WTC11 (cell line): ENCODE measurements around the gene NOS3. TPM values are rescaled to one million over a fixed set of nuclear protein-coding genes. Genes with fewer than 3 reads are reported as not detected.

ENCODE experiments used
- ATAC-seq: fragments of 200-7000 bp; cut with Tn5 transposase; 2 replicates; pipeline ENCODE4 v1.10.0; 2021; ENCODE audit warnings: mild to moderate bottlenecking, moderate library complexity
- CTCF ChIA-PET: fragments of 300-600 bp; sonication (Branson Sonifier 250); formaldehyde crosslinking; loops from one replicate; lab custom pipeline; 2021; ENCODE audit warnings: antibody characterized with exemption; lab: Charles Lee
- POLR2A ChIA-PET: fragments of 350-600 bp; sonication (Branson Sonifier 250); formaldehyde crosslinking; loops from one replicate; lab custom pipeline; 2021; ENCODE audit warnings: antibody characterized with exemption; lab: Charles Lee
- DNase-seq: peaks from one replicate; pipeline ENCODE4 v3.0.0; 2021; ENCODE audit warnings: low spot score
- H3K27ac Mint-ChIP-seq: 2 replicates; pipeline ENCODE4 v1.8.0; 2021; ENCODE audit warnings: mixed read lengths
- H3K27me3 Mint-ChIP-seq: 2 replicates; pipeline ENCODE4 v1.8.0; 2021; ENCODE audit warnings: low read depth, mild to moderate bottlenecking, moderate library complexity, mixed read lengths
- H3K36me3 Mint-ChIP-seq: 2 replicates; pipeline ENCODE4 v1.8.0; 2021; ENCODE audit warnings: mixed read lengths
- H3K4me1 Mint-ChIP-seq: 2 replicates; pipeline ENCODE4 v1.8.0; 2022; ENCODE audit warnings: mixed read lengths
- H3K4me3 Mint-ChIP-seq: 2 replicates; pipeline ENCODE4 v1.8.0; 2021; ENCODE audit warnings: mild to moderate bottlenecking, moderate library complexity, mixed read lengths
- H3K9me3 Mint-ChIP-seq: 2 replicates; pipeline ENCODE4 v1.8.0; 2021; ENCODE audit warnings: mixed read lengths
- CTCF ChIP-seq: fragments of 200-600 bp; IDR thresholded peaks from 2 replicates; pipeline ENCODE4 v1.8.0; 2022; ENCODE audit warnings: antibody characterized with exemption
- ELF4 ChIP-seq: sonication (generic); formaldehyde crosslinking; IDR thresholded peaks from 2 replicates; pipeline ENCODE4 v1.8.1; 2022; ENCODE audit warnings: low read depth, mild to moderate bottlenecking, moderate library complexity, missing genetic modification reagents
- ERG ChIP-seq: fragments of 250-450 bp; sonication (Bioruptor Pico); IDR thresholded peaks from 2 replicates; pipeline ENCODE4 v1.8.0; 2021; ENCODE audit warnings: mild to moderate bottlenecking
- ETV6 ChIP-seq: sonication (generic); formaldehyde crosslinking; IDR thresholded peaks from 2 replicates; pipeline ENCODE4 v1.8.1; 2022; ENCODE audit warnings: mild to moderate bottlenecking, missing genetic modification reagents
- FOXJ3 ChIP-seq: sonication (generic); formaldehyde crosslinking; IDR thresholded peaks from 2 replicates; pipeline ENCODE4 v1.9.0; 2021; ENCODE audit warnings: missing genetic modification reagents, mild to moderate bottlenecking, borderline replicate concordance
- GABPB1 ChIP-seq: sonication (generic); formaldehyde crosslinking; IDR thresholded peaks from 2 replicates; pipeline ENCODE4 v1.8.1; 2023; ENCODE audit warnings: mild to moderate bottlenecking, missing genetic modification reagents
- GRHL2 ChIP-seq: fragments of 250-450 bp; sonication (Bioruptor Pico); IDR thresholded peaks from 2 replicates; pipeline ENCODE4 v1.8.0; 2022; ENCODE audit warnings: mild to moderate bottlenecking, moderate library complexity; ENCODE audit not compliant: insufficient replicate concordance, severe bottlenecking
- NFATC4 ChIP-seq: fragments of 250-450 bp; sonication (Bioruptor Pico); IDR thresholded peaks from 2 replicates; pipeline ENCODE4 v1.9.0; 2021; ENCODE audit warnings: mild to moderate bottlenecking
- NR1H2 ChIP-seq: sonication (generic); formaldehyde crosslinking; IDR thresholded peaks from 2 replicates; pipeline ENCODE4 v1.9.0; 2021; ENCODE audit warnings: mild to moderate bottlenecking, moderate library complexity, missing genetic modification reagents
- RELA ChIP-seq: sonication (generic); formaldehyde crosslinking; IDR thresholded peaks from 2 replicates; pipeline ENCODE4 v1.8.1; 2022; ENCODE audit warnings: missing genetic modification reagents, mild to moderate bottlenecking, borderline replicate concordance
- TCF7 ChIP-seq: sonication (generic); formaldehyde crosslinking; IDR thresholded peaks from 2 replicates; pipeline ENCODE4 v1.8.0; 2022; ENCODE audit warnings: mild to moderate bottlenecking, low read depth, missing genetic modification reagents, moderate library complexity
- TP53 ChIP-seq: sonication (generic); formaldehyde crosslinking; IDR thresholded peaks from 2 replicates; pipeline ENCODE4 v1.8.1; 2023; ENCODE audit warnings: mild to moderate bottlenecking, missing genetic modification reagents
- USF1 ChIP-seq: sonication (generic); formaldehyde crosslinking; IDR thresholded peaks from 2 replicates; pipeline ENCODE4 v1.8.0; 2022; ENCODE audit warnings: mild to moderate bottlenecking, missing genetic modification reagents
- ZNF219 ChIP-seq: sonication (generic); formaldehyde crosslinking; IDR thresholded peaks from 2 replicates; pipeline ENCODE4 v1.8.0; 2023; ENCODE audit warnings: missing genetic modification reagents, mild to moderate bottlenecking, borderline replicate concordance
- ZNF416 ChIP-seq: fragments of 250-450 bp; sonication (Bioruptor Pico); IDR thresholded peaks from 2 replicates; pipeline ENCODE4 v1.9.0; 2021; ENCODE audit warnings: mild to moderate bottlenecking, inconsistent platforms
- ZNF423 ChIP-seq: fragments of 250-450 bp; sonication (Bioruptor Pico); IDR thresholded peaks from 2 replicates; pipeline ENCODE4 v2.1.2; 2022; ENCODE audit warnings: mild to moderate bottlenecking, moderate library complexity
- ZNF532 ChIP-seq: fragments of 250-450 bp; sonication (Bioruptor Pico); IDR thresholded peaks from 2 replicates; pipeline ENCODE4 v1.9.0; 2021; ENCODE audit warnings: mild to moderate bottlenecking, borderline replicate concordance
- ZNF671 ChIP-seq: fragments of 250-450 bp; sonication (Bioruptor Pico); IDR thresholded peaks from 2 replicates; pipeline ENCODE4 v1.8.0; 2021; ENCODE audit warnings: mild to moderate bottlenecking
- total RNA-seq: library from RNA; stranded (reverse); gene quantifications from 3 replicates; pipeline ENCODE4 v1.2.3, GENCODE V29; 2021
- TF ChIP-seq, protein P1 (sequence below): sonication (generic); formaldehyde crosslinking; IDR thresholded peaks from 2 replicates; pipeline ENCODE4 v1.8.1; 2022; ENCODE audit warnings: missing genetic modification reagents, borderline replicate concordance
- TF ChIP-seq, protein P2 (sequence below): sonication (generic); formaldehyde crosslinking; IDR thresholded peaks from 2 replicates; pipeline ENCODE4 v1.8.1; 2022; ENCODE audit warnings: mild to moderate bottlenecking, missing genetic modification reagents, moderate library complexity, borderline replicate concordance

NOS3 gene
- total RNA-seq, 1 experiment from 2014 or later, result 6.6 TPM

GRCh38 chr7:150969475-150969874 lies 21.3 kb upstream of the NOS3 start:
- ChIA-PET CTCF (interaction anchor here (0.8 to 5.2 kb wide), 12 partner anchors 9 to 182 kb away, joined by 3 to 50 read pairs (median 6); no protein-coding TSS in a partner anchor), POLR2A (interaction anchor here (0.6 to 1.3 kb wide), 2 partner anchors 20 to 24 kb away, joined by 3 read pairs; no protein-coding TSS in a partner anchor)
- DNase-seq (no peak), ATAC-seq (no peak)
- H3K27ac Mint-ChIP-seq, result no peak overlapping the region
- H3K4me1 Mint-ChIP-seq, result peaks cover 43% of the 10 kb centered on the region
- no peaks in the 10 kb centered on the region; the same call in 1 of the 2 replicates for H3K27me3 Mint-ChIP-seq
- no peak overlapping the region for H3K4me3 Mint-ChIP-seq
- H3K9me3 Mint-ChIP-seq, result no peaks in the 10 kb centered on the region
- no peaks in the 10 kb centered on the region for H3K36me3 Mint-ChIP-seq
- TF ChIP-seq ZNF219 (CRISPR knock-in tag) (no peak), ZNF423 (CRISPR knock-in tag) (peak; percentile 34; the same call in 1 of the 2 replicates)

- H3K27ac Mint-ChIP-seq, result no peak overlapping the region
- ChIA-PET POLR2A (interaction anchor here (0.8 to 1.3 kb wide), 2 partner anchors 23 to 24 kb away, joined by 3 read pairs; no protein-coding TSS in a partner anchor), CTCF (interaction anchor here (0.9 to 5.2 kb wide), 10 partner anchors 9 to 94 kb away, joined by 3 to 50 read pairs (median 8); no protein-coding TSS in a partner anchor)
- TF ChIP-seq TCF7 (no peak), GRHL2 (no peak), GABPB1 (CRISPR knock-in tag) (no peak)
- ATAC-seq (no peak), DNase-seq (no peak)
- peaks cover 38% of the 10 kb centered on the region for H3K4me1 Mint-ChIP-seq
- no peak overlapping the region for H3K4me3 Mint-ChIP-seq
- H3K36me3 Mint-ChIP-seq, result no peaks in the 10 kb centered on the region
- H3K27me3 Mint-ChIP-seq, result peaks cover 3% of the 10 kb centered on the region
- no peaks in the 10 kb centered on the region for H3K9me3 Mint-ChIP-seq
Measured at GRCh38 chr7:150970424-150970823, 20.4 kb upstream of the NOS3 start.

DNA sequence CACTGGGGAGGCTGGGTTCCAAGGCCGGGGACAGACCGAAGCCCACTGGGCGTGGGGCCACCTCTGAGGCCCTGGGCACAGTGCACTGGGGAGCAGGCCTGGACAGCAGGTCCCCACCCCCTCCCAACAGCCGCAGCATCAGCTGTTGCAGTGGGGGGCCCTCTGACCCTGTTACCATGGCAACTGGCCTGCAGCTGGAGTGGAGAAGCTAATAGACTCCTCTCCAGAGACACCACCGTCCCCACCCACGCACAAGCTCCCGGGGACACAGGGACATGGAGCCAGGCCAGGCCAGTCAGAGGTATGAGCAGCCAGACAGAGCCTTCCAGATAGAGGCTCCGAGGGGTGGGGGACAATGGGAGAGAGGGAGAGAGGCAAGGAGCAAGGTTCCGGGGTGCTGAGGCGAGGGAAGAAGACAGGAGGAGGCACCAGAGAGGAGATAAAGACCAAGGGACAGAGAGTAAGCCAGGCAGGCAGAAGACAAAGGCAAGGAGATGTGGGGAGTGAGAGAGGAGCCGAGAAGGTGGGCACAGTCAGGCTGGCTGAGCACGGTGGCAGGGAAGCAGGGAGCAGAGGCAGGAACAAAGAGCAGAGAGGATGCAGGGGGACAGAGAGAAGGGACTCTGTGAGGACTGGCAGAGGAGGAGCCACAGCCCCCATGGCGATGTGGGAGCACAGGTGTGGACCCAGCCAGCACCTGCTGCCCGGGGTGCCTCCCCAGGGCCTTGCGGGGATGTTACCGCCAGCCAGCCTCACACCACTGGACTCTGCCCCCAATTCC lies 19.4 kb upstream of the NOS3 start:
- Mint-ChIP-seq H3K4me1 (peaks cover 48% of the 10 kb centered on the region), H3K36me3 (no peaks in the 10 kb centered on the region), H3K27me3 (peaks cover 13% of the 10 kb centered on the region), H3K4me3 (no peak overlapping the region), H3K27ac (peak overlapping the region; percentile 80), H3K9me3 (no peaks in the 10 kb centered on the region)
- POLR2A ChIA-PET, result no interaction called here
- CTCF ChIA-PET, result interaction anchor here (0.6 to 6.0 kb wide), 8 partner anchors 8 to 558 kb away, joined by 3 to 50 read pairs (median 8); no protein-coding TSS in a partner anchor
- DNase-seq (no peak), ATAC-seq (no peak)
- no peak for TF ChIP-seq ERG
- no peak for TF ChIP-seq ELF4
- TF ChIP-seq, protein P1, sequence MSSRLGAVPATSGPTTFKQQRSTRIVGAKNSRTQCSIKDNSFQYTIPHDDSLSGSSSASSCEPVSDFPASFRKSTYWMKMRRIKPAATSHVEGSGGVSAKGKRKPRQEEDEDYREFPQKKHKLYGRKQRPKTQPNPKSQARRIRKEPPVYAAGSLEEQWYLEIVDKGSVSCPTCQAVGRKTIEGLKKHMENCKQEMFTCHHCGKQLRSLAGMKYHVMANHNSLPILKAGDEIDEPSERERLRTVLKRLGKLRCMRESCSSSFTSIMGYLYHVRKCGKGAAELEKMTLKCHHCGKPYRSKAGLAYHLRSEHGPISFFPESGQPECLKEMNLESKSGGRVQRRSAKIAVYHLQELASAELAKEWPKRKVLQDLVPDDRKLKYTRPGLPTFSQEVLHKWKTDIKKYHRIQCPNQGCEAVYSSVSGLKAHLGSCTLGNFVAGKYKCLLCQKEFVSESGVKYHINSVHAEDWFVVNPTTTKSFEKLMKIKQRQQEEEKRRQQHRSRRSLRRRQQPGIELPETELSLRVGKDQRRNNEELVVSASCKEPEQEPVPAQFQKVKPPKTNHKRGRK (CRISPR knock-in tag), result no peak
- TF ChIP-seq CTCF, result no peak
- TF ChIP-seq ETV6 (CRISPR knock-in tag), result no peak
- TF ChIP-seq USF1 (CRISPR knock-in tag), result no peak
- TF ChIP-seq TP53 (CRISPR knock-in tag), result no peak
- no peak for TF ChIP-seq ZNF416 (CRISPR knock-in tag)
- no peak for TF ChIP-seq RELA (CRISPR knock-in tag)
- no peak for TF ChIP-seq ZNF532
- no peak for TF ChIP-seq ZNF671
- no peak for TF ChIP-seq FOXJ3 (CRISPR knock-in tag)
- no peak for TF ChIP-seq NFATC4 (CRISPR knock-in tag)
- no peak for TF ChIP-seq NR1H2
- TF ChIP-seq, protein P2, sequence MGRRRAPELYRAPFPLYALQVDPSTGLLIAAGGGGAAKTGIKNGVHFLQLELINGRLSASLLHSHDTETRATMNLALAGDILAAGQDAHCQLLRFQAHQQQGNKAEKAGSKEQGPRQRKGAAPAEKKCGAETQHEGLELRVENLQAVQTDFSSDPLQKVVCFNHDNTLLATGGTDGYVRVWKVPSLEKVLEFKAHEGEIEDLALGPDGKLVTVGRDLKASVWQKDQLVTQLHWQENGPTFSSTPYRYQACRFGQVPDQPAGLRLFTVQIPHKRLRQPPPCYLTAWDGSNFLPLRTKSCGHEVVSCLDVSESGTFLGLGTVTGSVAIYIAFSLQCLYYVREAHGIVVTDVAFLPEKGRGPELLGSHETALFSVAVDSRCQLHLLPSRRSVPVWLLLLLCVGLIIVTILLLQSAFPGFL (CRISPR knock-in tag), result no peak
